GM12878 (cell line): ENCODE results near the gene CPNE4.

Experiments used
- BCL3 ChIP-seq: IDR thresholded peaks from 2 replicates; pipeline ENCODE4 v1.6.1; 2011; ENCODE audit warnings: borderline replicate concordance, low read depth, mild to moderate bottlenecking, moderate library complexity, low read length; ENCODE audit not compliant: insufficient read depth, poor library complexity, severe bottlenecking
- CBFB ChIP-seq: IDR thresholded peaks from 2 replicates; pipeline ENCODE4 v1.6.1; 2016; ENCODE audit warnings: antibody characterized with exemption, low read depth
- CHD2 ChIP-seq: IDR thresholded peaks from 2 replicates; pipeline ENCODE4 v1.6.1; 2011; ENCODE audit warnings: low read depth, low read length, improper control_type of control experiment, borderline replicate concordance
- CTCF ChIP-seq, 3 experiments: IDR thresholded peaks in 2 of 3; conservative IDR thresholded peaks in 1 of 3; 2 replicates each; pipeline ENCODE4 v1.5.1; 2011; ENCODE audit warnings: low read depth in 3 of 3, low read length in 3 of 3, mild to moderate bottlenecking in 3 of 3, control low read depth in 2 of 3, moderate library complexity in 2 of 3, inconsistent platforms in 1 of 3, mixed read lengths in 1 of 3; ENCODE audit not compliant: control insufficient read depth in 2 of 3, insufficient read depth in 1 of 3; ENCODE audit errors: extremely low read depth in 1 of 3
- FOXK2 ChIP-seq: fragments of 450-650 bp; IDR thresholded peaks from 2 replicates; pipeline ENCODE4 v1.6.1; 2017; ENCODE audit warnings: mild to moderate bottlenecking, moderate library complexity
- HDAC6 ChIP-seq: fragments of 200-600 bp; sonication (generic); IDR thresholded peaks from one replicate; pipeline ENCODE4 v1.8.0; 2017; ENCODE audit warnings: antibody characterized with exemption; ENCODE audit not compliant: unreplicated experiment
- JUND ChIP-seq: IDR thresholded peaks from 2 replicates; pipeline ENCODE4 v1.6.1; 2012; ENCODE audit warnings: low read depth, mild to moderate bottlenecking, low read length, improper control_type of control experiment, moderate library complexity
- MXI1 ChIP-seq: fragments of 150-350 bp; IDR thresholded peaks from 2 replicates; pipeline ENCODE4 v1.6.1; 2011; ENCODE audit warnings: low read depth, mild to moderate bottlenecking, inconsistent platforms, low read length, improper control_type of control experiment
- POLR2A ChIP-seq: IDR thresholded peaks from 2 replicates; pipeline ENCODE4 v1.6.1; 2011; ENCODE audit warnings: low read depth, mild to moderate bottlenecking, low read length
- POLR2AphosphoS5 ChIP-seq: IDR thresholded peaks from 2 replicates; pipeline ENCODE4 v1.6.1; 2011; ENCODE audit warnings: mild to moderate bottlenecking, low read length, inconsistent platforms
- SUZ12 ChIP-seq: fragments of 200-600 bp; sonication (generic); IDR thresholded peaks from one replicate; pipeline ENCODE4 v1.6.1; 2018; ENCODE audit warnings: antibody characterized with exemption, mild to moderate bottlenecking; ENCODE audit not compliant: unreplicated experiment
- USF1 ChIP-seq: IDR thresholded peaks from 2 replicates; pipeline ENCODE4 v1.6.1; 2011; ENCODE audit warnings: borderline replicate concordance, low read depth, mild to moderate bottlenecking, moderate library complexity, mixed read lengths, low read length; ENCODE audit not compliant: insufficient read depth; ENCODE audit errors: extremely low read length
- USF2 ChIP-seq: IDR thresholded peaks from 2 replicates; pipeline ENCODE4 v1.6.1; 2011; ENCODE audit warnings: low read depth, low read length, improper control_type of control experiment, borderline replicate concordance
- YY1 ChIP-seq: IDR thresholded peaks from 2 replicates; pipeline ENCODE4 v1.6.1; 2011; ENCODE audit warnings: low read depth, mild to moderate bottlenecking, low read length

GRCh38 chr3:131549340-131549739, 485.5 kb downstream of the CPNE4 start:
- TF ChIP-seq USF1: no peak
- TF ChIP-seq BCL3: no peak
- TF ChIP-seq YY1: 0 out of 2 replicates have a peak, but pooled peaks have one; percentile 17
- no peak for TF ChIP-seq JUND
- TF ChIP-seq HDAC6: no peak
- no peak for TF ChIP-seq CBFB
- no peak for TF ChIP-seq POLR2A
- peak; percentile 70 to 76 (median 73) for TF ChIP-seq CTCF (IDR thresholded peaks at IDR 0.05 in 2 of 3, conservative IDR thresholded peaks at IDR 0.05 in 1 of 3; ENCODE audit: control insufficient read depth in 2 of 3, extremely low read depth in 1 of 3, insufficient read depth in 1 of 3, low read depth in 3 of 3, low read length in 3 of 3)
- TF ChIP-seq POLR2AphosphoS5: no peak
- TF ChIP-seq MXI1: no peak
- TF ChIP-seq SUZ12: no peak
- TF ChIP-seq USF2: no peak
- TF ChIP-seq FOXK2: no peak
- no peak for TF ChIP-seq CHD2
